ENCODE data around the gene VAT1L.

GRCh38 chr16:77858060-77858459 is 69.7 kb downstream of the VAT1L start:
- TF ChIP-seq CTCF (IDR thresholded peaks at IDR 0.05) (no peak), ZFX (IDR thresholded peaks at IDR 0.05; ENCODE audit: borderline replicate concordance) (no peak)

Measured in 22Rv1 (cell line).